Measurements from ENCODE around the gene TTC7B. TPM values are rescaled to one million over a fixed set of nuclear protein-coding genes. Genes with fewer than 3 reads are reported as not detected.

Gene TTC7B
- total RNA-seq, 1 donor from 2014 or later = 55.5 TPM

GRCh38 chr14:90512329-90512991 is 303.8 kb downstream of the TTC7B start:
- peak overlapping the region; percentile 94 for H3K27ac ChIP-seq (replicated peaks)
- no peaks in the 10 kb centered on the region for H3K36me3 ChIP-seq
- no peak overlapping the region for H3K4me3 ChIP-seq
- no peaks in the 10 kb centered on the region for H3K27me3 ChIP-seq (ENCODE audit: low read depth)
- intact Hi-C loops (cut with micrococcal nuclease) = no loop called here
- DNase-seq = no peak
- no peak for TF ChIP-seq CTCF (IDR thresholded peaks at IDR 0.05; ENCODE audit: borderline replicate concordance)
- H3K9me3 ChIP-seq (replicated peaks) = no peaks in the 10 kb centered on the region
- peaks cover 44% of the 10 kb centered on the region for H3K4me1 ChIP-seq

GRCh38 chr14:90511795-90512328 is 304.4 kb downstream of the TTC7B start:
- peak overlapping the region; percentile 94 for H3K27ac ChIP-seq (replicated peaks)

GRCh38 chr14:90511252-90511651 is 305.0 kb downstream of the TTC7B start:
- no peaks in the 10 kb centered on the region for H3K27me3 ChIP-seq (ENCODE audit: low read depth)

More at GRCh38 chr14:90511795-90512328, 304.4 kb downstream of the TTC7B start:
- TF ChIP-seq CTCF (IDR thresholded peaks at IDR 0.05; ENCODE audit: borderline replicate concordance) = no peak
- Histone ChIP-seq H3K4me3 (no peak overlapping the region), H3K36me3 (no peaks in the 10 kb centered on the region), H3K4me1 (peaks cover 40% of the 10 kb centered on the region), H3K27me3 (ENCODE audit: low read depth) (no peaks in the 10 kb centered on the region), H3K9me3 (replicated peaks) (no peaks in the 10 kb centered on the region)
- intact Hi-C loops (cut with micrococcal nuclease) = no loop called here
- no peak for DNase-seq

GRCh38 chr14:90510159-90510558 is 306.1 kb downstream of the TTC7B start:
- no peaks in the 10 kb centered on the region for H3K9me3 ChIP-seq (replicated peaks)
- H3K4me1 ChIP-seq = peaks cover 40% of the 10 kb centered on the region
- no peak overlapping the region for H3K4me3 ChIP-seq
- TF ChIP-seq CTCF (IDR thresholded peaks at IDR 0.05; ENCODE audit: borderline replicate concordance) = no peak
- DNase-seq = peak; percentile 83
- no peaks in the 10 kb centered on the region for H3K36me3 ChIP-seq
- H3K27me3 ChIP-seq (ENCODE audit: low read depth) = no peaks in the 10 kb centered on the region
- intact Hi-C loops (cut with micrococcal nuclease) = no loop called here
- H3K27ac ChIP-seq (replicated peaks) = peak overlapping the region; percentile 94

More at GRCh38 chr14:90511252-90511651, 305.0 kb downstream of the TTC7B start:
- no peaks in the 10 kb centered on the region for H3K9me3 ChIP-seq (replicated peaks)
- H3K27ac ChIP-seq (replicated peaks) = peak overlapping the region; percentile 94
- H3K4me1 ChIP-seq = peaks cover 40% of the 10 kb centered on the region
- TF ChIP-seq CTCF (IDR thresholded peaks at IDR 0.05; ENCODE audit: borderline replicate concordance) = no peak
- H3K36me3 ChIP-seq = no peaks in the 10 kb centered on the region
- no peak overlapping the region for H3K4me3 ChIP-seq
- no peak for DNase-seq
- intact Hi-C loops (cut with micrococcal nuclease) = no loop called here

GRCh38 chr14:90509403-90509802 is 306.8 kb downstream of the TTC7B start:
- no peak for TF ChIP-seq CTCF (IDR thresholded peaks at IDR 0.05; ENCODE audit: borderline replicate concordance)
- Histone ChIP-seq H3K4me1 (peaks cover 40% of the 10 kb centered on the region), H3K9me3 (replicated peaks) (no peaks in the 10 kb centered on the region), H3K36me3 (no peaks in the 10 kb centered on the region), H3K4me3 (no peak overlapping the region), H3K27ac (replicated peaks) (peak overlapping the region; percentile 94), H3K27me3 (ENCODE audit: low read depth) (no peaks in the 10 kb centered on the region)
- no peak for DNase-seq
- intact Hi-C loops (cut with micrococcal nuclease) = no loop called here

All from left ventricle myocardium inferior (tissue), 1 donor.